Measurements from ENCODE around the gene SPACA7. TPM values are rescaled to one million over a fixed set of nuclear protein-coding genes. Genes with fewer than 3 reads are reported as not detected.
A peak's percentile ranks its signal among the peaks of the same experiment; 100 is the strongest.

SPACA7 gene
- total RNA-seq, 2 experiments from 2014 or later = not detected

DNA sequence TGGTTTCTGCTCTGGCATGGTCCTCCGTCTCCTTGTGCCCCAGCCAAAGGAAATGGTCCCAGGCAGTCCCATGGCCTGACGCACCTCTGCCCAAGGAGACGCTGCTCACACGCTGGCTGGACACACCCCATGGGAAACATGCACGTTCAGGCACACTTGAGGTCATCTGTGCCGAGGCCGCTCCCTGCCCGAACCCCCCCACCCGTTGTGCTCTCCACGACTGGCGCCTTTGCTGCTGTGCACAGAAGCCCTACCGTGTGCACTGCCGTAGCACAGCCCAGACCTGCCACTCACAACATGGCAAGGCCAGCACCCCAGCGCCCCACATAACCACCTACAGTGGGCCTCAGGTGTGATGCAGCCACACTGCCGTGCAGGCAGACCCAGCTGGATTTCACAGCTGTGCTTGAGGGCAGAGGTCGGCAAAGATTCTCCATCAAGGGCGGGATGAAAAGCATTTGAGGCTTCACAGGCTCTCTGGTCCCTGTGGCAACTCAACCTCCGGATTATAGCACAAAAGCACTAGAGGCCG, 65.7 kb downstream of the SPACA7 start:
- Mint-ChIP-seq H3K9me3 (peaks cover 7% of the 10 kb centered on the region), H3K27ac (no peak overlapping the region), H3K4me1 (no peaks in the 10 kb centered on the region), H3K4me3 (no peak overlapping the region), H3K27me3 (peaks cover 5% of the 10 kb centered on the region), H3K36me3 (ENCODE audit: low read depth) (no peaks in the 10 kb centered on the region)
- ChIA-PET POLR2A (no interaction called here), CTCF (interaction anchor here (1.9 kb wide), 1 partner anchor 967 kb away, joined by 5 read pairs; no protein-coding TSS in a partner anchor)
- peak; percentile 7 for DNase-seq

DNA sequence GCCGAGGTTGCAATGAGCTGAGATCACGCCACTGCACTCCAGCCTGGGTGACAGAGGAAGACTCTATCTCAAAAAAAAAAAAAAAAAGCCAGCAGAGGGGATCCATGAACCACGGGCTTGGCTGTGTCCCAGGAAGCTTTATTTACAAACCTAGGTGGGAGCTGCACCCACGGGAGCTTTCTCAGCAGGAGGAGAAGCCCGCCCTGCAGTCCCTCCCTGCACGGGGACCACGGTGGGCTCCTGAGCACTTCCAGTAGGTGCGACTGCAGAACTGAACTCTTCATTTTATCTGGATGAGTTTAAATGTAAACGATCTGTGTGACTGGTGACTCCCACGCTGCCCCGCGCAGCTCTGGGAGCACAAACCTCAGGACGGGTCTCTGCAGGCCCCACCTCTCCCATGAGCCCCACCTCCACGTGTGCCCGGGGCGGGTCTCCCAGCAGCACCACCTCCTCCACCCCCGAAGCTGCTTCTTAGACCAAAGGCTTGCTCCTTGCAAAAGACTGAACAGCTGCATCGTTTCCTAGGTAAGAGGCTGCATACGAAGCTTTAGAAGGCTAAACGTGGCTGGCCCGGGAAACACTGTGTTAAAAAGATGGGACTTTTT, 66.4 kb downstream of the SPACA7 start:
- ChIA-PET POLR2A (no interaction called here), CTCF (interaction anchor here (0.7 to 1.9 kb wide), 4 partner anchors 12 to 968 kb away, joined by 3 to 5 read pairs (median 4); no protein-coding TSS in a partner anchor)
- peaks cover 7% of the 10 kb centered on the region for H3K9me3 Mint-ChIP-seq
- no peak for DNase-seq
- H3K4me3 Mint-ChIP-seq = no peak overlapping the region
- no peaks in the 10 kb centered on the region for H3K4me1 Mint-ChIP-seq
- H3K27ac Mint-ChIP-seq = no peak overlapping the region
- peaks cover 5% of the 10 kb centered on the region for H3K27me3 Mint-ChIP-seq
- H3K36me3 Mint-ChIP-seq (ENCODE audit: low read depth) = no peaks in the 10 kb centered on the region

DNA sequence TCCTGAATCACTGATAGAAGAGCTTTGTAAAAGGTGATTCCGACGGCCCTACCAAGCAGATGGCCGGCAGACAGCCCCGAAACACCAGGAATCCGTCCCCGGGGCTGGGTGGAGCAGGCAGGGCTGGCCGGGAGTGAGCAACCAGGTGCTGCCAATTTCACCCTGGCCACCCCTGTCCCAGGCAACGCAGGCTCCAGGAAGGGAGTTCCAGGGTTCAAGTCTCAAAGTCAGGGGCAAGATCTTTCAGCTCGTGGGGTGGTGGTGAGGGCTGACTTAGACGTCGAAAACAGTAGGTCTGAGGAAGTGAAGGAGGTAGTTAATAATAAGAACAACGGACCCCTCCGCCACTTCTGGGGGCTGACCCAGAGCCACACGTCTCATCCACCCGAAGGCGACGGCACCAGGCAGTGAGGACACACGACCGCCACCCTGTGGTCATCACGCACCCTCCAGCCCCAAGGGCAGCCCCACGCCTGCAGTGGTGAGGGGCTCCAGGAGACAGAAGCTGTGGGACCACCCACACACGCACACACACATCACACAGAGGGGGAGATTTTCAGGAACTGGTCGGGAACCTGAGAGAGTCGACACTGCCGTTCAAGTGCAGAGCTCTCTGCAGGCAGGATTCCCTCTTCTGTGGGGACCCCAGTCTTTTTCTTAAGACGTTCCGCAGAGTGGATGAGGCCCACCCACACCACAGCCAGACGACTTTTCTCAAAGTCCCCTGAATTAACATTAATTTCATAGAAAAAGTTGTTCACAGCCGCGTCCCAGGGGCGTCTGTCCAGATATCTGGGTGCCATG, 67.2 kb downstream of the SPACA7 start:
- POLR2A ChIA-PET = no interaction called here
- H3K9me3 Mint-ChIP-seq = peaks cover 1% of the 10 kb centered on the region
- no peak overlapping the region for H3K4me3 Mint-ChIP-seq
- no peak overlapping the region for H3K27ac Mint-ChIP-seq
- no peaks in the 10 kb centered on the region for H3K4me1 Mint-ChIP-seq
- H3K27me3 Mint-ChIP-seq = peaks cover 2% of the 10 kb centered on the region
- DNase-seq = peak; percentile 14
- no peaks in the 10 kb centered on the region for H3K36me3 Mint-ChIP-seq (ENCODE audit: low read depth)
- CTCF ChIA-PET = interaction anchor here (0.7 to 1.8 kb wide), 5 partner anchors 12 to 1376 kb away, joined by 3 to 4 read pairs (median 3); no protein-coding TSS in a partner anchor

DNA sequence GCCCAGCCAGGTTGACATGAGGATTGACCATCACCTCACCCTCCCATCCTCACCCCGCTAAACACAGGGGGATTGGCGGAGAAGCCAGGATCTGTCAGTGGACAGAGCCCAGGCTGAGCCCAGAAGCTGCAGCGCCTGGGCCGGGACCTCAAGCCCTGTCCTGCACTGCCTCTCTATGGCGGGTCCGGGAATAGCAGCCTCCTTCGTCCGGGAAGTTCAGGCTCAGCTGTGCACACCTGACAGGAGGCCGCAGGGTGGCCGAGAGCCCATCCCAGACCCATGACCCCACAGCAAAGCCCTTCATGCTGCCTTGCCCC, 67.8 kb downstream of the SPACA7 start:
- POLR2A ChIA-PET = no interaction called here
- CTCF ChIA-PET = interaction anchor here (0.6 to 1.8 kb wide), 6 partner anchors 24 to 1376 kb away, joined by 3 to 4 read pairs (median 3); no protein-coding TSS in a partner anchor
- H3K9me3 Mint-ChIP-seq = no peaks in the 10 kb centered on the region
- no peak overlapping the region for H3K27ac Mint-ChIP-seq
- peaks cover 1% of the 10 kb centered on the region for H3K27me3 Mint-ChIP-seq
- peak; percentile 62 for DNase-seq
- H3K36me3 Mint-ChIP-seq (ENCODE audit: low read depth) = no peaks in the 10 kb centered on the region
- H3K4me1 Mint-ChIP-seq = no peaks in the 10 kb centered on the region
- H3K4me3 Mint-ChIP-seq = no peak overlapping the region

DNA sequence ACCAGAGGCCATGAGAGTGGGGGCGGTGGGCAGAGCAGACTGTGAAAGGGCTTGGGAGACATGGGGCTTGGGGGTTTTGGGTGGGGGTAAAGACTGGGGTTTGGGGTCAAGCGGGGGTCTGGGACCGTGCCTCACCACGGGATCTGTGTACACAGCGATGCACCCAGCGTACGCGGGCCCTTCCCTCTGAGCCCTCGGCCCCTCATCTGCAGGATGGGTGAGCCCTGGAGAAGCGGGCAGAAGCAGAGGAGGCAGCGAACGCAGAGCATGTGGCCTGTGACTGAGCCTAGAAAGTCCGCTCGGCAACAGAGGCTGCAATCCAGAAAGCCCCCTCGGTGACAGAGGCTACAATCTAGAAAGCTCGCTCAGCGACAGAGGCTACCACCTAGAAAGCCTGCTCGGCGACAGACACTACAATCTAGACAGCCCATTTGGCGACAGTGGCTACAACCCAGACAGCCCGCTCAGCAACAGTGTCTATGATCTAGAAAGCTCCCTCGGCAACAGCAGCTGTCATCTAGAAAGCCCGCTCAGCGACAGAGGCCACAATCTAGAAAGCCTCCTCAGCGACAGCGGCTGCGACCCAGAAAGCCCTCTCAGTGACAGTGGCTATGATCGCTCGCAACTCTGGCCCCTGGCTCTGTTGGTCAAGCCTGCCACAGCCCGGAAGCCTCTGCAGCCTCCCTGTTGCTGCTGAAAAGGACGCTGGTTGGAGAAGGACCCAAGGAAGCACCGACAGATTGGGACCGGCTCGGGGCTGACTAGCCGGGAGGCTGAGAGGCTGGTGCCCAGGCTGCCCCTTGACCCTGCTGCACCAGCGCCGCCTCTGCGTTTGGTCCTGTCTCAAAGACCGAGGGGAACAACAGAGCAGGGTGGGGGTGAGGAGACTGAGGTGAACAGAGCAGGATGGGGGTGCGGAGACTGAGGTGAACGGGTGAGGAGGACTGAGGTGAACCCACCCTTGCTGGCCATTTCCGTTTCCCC, 68.6 kb downstream of the SPACA7 start:
- no peak overlapping the region for H3K4me3 Mint-ChIP-seq
- POLR2A ChIA-PET = no interaction called here
- no peaks in the 10 kb centered on the region for H3K36me3 Mint-ChIP-seq (ENCODE audit: low read depth)
- CTCF ChIA-PET = interaction anchor here (0.6 to 1.8 kb wide), 6 partner anchors 24 to 1377 kb away, joined by 3 to 4 read pairs (median 3); no protein-coding TSS in a partner anchor
- H3K27ac Mint-ChIP-seq = no peak overlapping the region
- H3K9me3 Mint-ChIP-seq = no peaks in the 10 kb centered on the region
- no peaks in the 10 kb centered on the region for H3K4me1 Mint-ChIP-seq
- peaks cover 1% of the 10 kb centered on the region for H3K27me3 Mint-ChIP-seq
- peak; percentile 12 for DNase-seq

DNA sequence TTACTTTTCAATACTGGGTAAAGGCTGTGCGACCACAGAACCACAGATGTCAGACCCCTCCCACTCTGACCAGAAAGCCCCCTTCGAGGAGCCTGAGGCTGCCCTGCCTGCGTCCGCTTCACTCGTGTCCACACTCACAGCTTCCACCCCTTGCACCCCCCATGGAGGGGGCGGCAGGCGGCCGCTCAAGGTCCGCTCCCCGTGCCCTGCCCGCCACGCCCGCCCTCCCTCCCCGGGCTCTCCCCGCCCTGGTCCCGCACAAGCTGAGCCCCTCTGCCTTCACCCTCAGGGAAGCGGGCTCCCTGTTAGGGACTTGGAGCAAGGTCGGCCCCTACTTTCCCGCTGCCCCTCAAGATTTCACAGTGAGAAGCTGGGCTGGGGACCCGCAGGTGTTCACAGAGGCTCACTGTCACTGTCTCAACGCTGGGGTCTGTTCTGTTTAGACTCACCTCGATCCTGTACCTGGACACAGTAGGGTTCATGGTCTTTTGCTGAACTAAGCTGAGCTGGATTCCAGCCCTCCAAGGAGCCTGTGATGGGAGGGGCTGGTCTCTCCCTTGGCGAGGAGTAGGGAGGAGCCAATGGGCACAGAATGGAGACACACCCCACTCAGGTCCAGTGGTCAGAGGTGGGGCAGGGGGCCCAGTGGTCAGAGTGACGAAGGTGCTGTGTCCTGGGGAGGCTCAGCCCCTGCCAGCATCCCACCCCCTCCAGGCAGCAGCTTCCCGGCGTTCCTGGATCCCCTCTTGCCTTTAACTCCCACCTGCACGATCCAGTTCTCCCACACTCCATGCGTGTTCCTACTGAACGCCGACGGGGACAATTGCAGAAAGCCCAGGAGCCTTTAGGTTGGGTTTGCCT, 69.5 kb downstream of the SPACA7 start:
- no peak overlapping the region for H3K4me3 Mint-ChIP-seq
- CTCF ChIA-PET = no interaction called here
- H3K36me3 Mint-ChIP-seq (ENCODE audit: low read depth) = no peaks in the 10 kb centered on the region
- no peak overlapping the region for H3K27ac Mint-ChIP-seq
- POLR2A ChIA-PET = no interaction called here
- peak; percentile 9 for DNase-seq
- no peaks in the 10 kb centered on the region for H3K9me3 Mint-ChIP-seq
- H3K27me3 Mint-ChIP-seq = peaks cover 1% of the 10 kb centered on the region
- no peaks in the 10 kb centered on the region for H3K4me1 Mint-ChIP-seq

DNA sequence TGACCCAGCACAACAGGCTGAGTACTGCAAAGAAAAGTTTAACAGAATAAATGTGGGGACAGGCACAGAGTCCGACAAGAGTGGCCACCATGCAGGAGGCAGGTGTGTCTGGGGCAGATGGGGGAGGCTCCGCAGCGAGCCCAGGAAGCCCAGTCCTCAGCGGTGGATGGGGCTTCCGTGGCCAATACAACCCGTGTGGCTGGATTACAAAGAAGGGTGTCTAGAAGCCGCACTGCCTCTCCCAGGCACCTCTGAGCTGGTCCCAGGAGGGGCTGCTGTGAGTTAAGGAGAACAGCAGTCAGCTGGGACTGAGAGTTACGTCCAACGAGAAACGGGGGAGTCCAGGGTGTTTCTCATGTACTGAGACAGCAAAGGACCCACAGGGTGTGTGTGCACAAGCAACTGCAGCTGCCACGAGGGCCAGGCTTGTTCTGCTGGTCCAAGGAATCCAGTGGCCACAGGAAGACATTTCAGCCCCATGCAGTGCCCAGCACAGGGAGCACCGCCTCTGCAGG, 70.2 kb downstream of the SPACA7 start:
- POLR2A ChIA-PET = no interaction called here
- H3K9me3 Mint-ChIP-seq = no peaks in the 10 kb centered on the region
- H3K27ac Mint-ChIP-seq = no peak overlapping the region
- no peaks in the 10 kb centered on the region for H3K4me1 Mint-ChIP-seq
- CTCF ChIA-PET = no interaction called here
- H3K27me3 Mint-ChIP-seq = peaks cover 1% of the 10 kb centered on the region
- H3K4me3 Mint-ChIP-seq = no peak overlapping the region
- peak; percentile 11 for DNase-seq
- H3K36me3 Mint-ChIP-seq (ENCODE audit: low read depth) = no peaks in the 10 kb centered on the region

DNA sequence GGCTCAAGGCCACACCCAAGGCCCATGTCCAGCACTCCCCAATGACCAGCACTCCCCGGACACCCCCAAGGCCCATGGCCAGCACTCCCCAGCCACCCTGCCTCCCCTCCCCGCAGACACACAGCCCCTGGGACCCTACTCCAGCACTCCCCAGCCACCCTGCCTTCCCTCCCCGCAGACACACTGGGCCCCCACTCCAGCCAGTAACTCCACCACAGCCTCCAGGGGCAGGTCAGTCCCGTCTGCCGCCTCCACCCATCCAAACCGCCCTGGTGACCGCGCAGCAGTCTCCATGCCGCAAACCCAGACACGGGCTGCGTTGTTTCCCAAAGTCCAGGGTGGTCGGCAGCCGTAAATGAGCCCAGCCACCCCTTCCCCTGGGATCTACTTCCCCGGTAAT, 70.7 kb downstream of the SPACA7 start:
- H3K4me1 Mint-ChIP-seq = no peaks in the 10 kb centered on the region
- DNase-seq = peak; percentile 8
- no peak overlapping the region for H3K27ac Mint-ChIP-seq
- H3K9me3 Mint-ChIP-seq = no peaks in the 10 kb centered on the region
- no peak overlapping the region for H3K4me3 Mint-ChIP-seq
- CTCF ChIA-PET = no interaction called here
- no peaks in the 10 kb centered on the region for H3K36me3 Mint-ChIP-seq (ENCODE audit: low read depth)
- H3K27me3 Mint-ChIP-seq = peaks cover 1% of the 10 kb centered on the region
- POLR2A ChIA-PET = no interaction called here

DNA sequence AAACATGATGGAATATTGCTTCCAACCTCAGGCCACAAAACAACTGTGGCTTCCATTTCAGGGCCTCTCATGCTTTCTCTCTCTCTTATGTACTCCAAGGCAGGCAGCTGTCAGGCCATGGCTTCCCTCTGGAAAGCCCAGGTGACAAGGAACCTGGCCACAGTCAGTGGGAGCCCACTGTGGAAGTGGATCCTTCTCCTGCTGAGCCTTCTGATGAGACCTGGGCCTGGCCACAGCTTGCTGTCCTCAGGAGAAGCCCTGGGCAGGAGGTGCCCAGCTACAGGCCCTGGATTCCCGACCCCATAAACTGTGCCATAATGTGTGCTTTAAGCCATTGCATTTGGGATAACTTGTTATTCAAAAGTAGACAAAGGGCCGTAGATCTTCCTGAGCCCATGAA, 71.2 kb downstream of the SPACA7 start:
- no peak overlapping the region for H3K4me3 Mint-ChIP-seq
- peak; percentile 5 for DNase-seq
- peaks cover 1% of the 10 kb centered on the region for H3K27me3 Mint-ChIP-seq
- H3K36me3 Mint-ChIP-seq (ENCODE audit: low read depth) = no peaks in the 10 kb centered on the region
- no peaks in the 10 kb centered on the region for H3K4me1 Mint-ChIP-seq
- H3K27ac Mint-ChIP-seq = no peak overlapping the region
- ChIA-PET CTCF (no interaction called here), POLR2A (no interaction called here)
- no peaks in the 10 kb centered on the region for H3K9me3 Mint-ChIP-seq

DNA sequence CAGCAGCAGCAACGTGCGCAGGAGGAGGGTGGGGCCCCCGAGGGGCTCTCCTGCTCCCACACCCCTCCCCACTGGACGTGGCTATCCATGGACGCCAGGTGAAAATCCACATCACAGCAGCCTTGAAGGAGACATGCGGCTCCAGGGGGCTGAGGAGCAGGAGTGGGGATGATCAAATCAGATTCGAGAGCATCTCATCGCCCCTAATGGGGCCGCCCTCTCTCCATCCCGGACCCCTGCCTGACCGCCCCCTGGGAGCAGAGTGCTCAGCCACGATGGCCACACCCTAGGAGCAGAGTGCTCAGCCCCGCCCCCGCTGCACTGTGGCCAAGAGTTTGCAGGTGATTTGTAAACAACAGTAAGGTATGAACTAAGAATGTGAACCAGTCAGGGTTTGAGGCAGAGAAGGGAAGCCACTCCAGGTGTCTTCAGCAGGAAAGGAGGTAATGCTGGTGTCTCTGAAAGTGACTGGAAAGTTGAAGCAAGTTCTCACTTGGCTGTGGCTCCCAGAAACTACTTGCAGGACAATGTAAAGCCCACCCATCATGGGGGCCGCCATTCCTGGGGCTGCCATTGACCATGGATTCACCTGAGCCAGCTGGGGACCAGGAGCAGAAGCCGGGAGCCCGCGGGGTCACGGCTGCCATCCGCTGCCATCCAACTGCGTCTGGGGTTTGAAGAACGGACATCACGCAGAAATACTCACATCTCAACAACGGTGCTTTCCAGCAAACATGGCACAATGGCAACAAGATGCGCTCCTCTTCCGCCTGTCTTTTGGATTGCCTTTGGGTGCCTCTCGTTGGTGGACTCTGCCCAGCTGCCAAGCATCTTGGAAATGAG, 71.8 kb downstream of the SPACA7 start:
- H3K36me3 Mint-ChIP-seq (ENCODE audit: low read depth) = no peaks in the 10 kb centered on the region
- no peaks in the 10 kb centered on the region for H3K9me3 Mint-ChIP-seq
- H3K4me1 Mint-ChIP-seq = no peaks in the 10 kb centered on the region
- ChIA-PET CTCF (no interaction called here), POLR2A (no interaction called here)
- no peak overlapping the region for H3K4me3 Mint-ChIP-seq
- H3K27ac Mint-ChIP-seq = no peak overlapping the region
- H3K27me3 Mint-ChIP-seq = peaks cover 1% of the 10 kb centered on the region
- DNase-seq = peak; percentile 5

DNA sequence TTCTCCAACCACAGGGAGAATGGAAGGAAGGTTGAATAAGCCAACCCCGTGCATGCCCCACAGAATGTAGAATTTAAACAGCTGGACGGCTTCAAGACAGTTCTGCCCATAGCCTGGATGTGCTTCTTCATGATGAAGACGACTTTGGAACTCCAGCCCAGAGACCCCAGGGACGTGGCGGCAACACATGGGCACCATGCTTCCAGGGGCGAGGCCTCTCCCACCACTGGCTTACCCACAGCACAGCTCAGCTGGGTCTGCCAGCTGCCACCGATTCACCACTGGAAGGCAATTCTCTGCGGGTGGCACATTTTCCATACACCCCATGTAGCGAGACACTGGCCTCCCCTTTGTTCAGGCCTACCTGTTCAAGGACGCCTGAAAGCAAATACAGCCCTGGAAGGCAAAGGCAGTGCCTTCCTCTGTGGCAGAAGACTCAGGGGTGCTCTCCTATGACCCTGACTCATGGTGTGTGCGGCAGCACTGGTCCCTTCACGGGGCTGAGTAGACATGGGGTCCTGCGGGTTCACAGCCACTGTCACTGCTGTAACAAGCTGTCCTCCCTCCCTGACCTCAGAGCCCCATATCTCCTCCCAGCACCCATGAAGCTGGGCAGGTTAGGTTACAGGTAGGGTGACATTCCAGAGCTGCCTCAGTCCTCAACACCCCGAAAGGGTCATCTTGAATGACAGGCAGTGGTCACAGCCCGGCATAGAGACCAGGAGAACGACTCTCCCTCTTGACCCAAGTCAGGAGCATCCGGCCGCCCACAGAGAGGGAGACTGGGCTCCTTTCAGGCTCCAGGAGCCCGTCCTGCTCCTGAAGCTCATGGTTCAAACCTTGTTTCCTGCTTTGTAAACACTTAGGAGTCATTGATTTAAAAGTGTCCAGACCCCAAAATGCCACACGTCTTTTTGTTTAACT, 72.7 kb downstream of the SPACA7 start:
- CTCF ChIA-PET = no interaction called here

More for the DNA sequence above, 72.7 kb downstream of the SPACA7 start:
- POLR2A ChIA-PET = no interaction called here
- Mint-ChIP-seq H3K9me3 (no peaks in the 10 kb centered on the region), H3K4me3 (no peak overlapping the region), H3K4me1 (no peaks in the 10 kb centered on the region), H3K27me3 (peaks cover under 1% of the 10 kb centered on the region), H3K27ac (no peak overlapping the region), H3K36me3 (ENCODE audit: low read depth) (no peaks in the 10 kb centered on the region)
- DNase-seq = peak; percentile 14
